HG02884 (cell line): ENCODE data around the gene NAB1.
A peak's percentile ranks its signal among the peaks of the same experiment; 100 is the strongest.
"Not testable (repeated sequence)": the region's sequence is repeated elsewhere in the genome, so short reads cannot be mapped to it uniquely, and the experiment has no call there.

Experiments
- ATAC-seq: cut with Tn5 transposase; IDR thresholded peaks from one replicate; pipeline ENCODE4 v1.9.1; 2021; ENCODE audit warnings: mild to moderate bottlenecking, moderate library complexity; ENCODE audit not compliant: unreplicated experiment

Gene NAB1

GRCh38 chr2:190649035-190649797 lies at the start of gene NAB1:
Gene NAB1 (plus strand): TSS chr2:190649083. CDS start chr2:190659177, 10,094 bp downstream.
- ATAC-seq: peak; percentile 38

GRCh38 chr2:190599546-190600220 lies 49.2 kb upstream of the NAB1 start:
- ATAC-seq: no peak

- ATAC-seq: no peak
These were observed 48.4 kb upstream of the NAB1 start for GRCh38 chr2:190600293-190601103.

- no peak for ATAC-seq
These were observed 45.5 kb upstream of the NAB1 start for GRCh38 chr2:190603374-190603773.

GRCh38 chr2:190607014-190607597 lies 41.8 kb upstream of the NAB1 start:
- ATAC-seq: peak; percentile 72

- ATAC-seq: no peak
These were observed 41.1 kb upstream of the NAB1 start for GRCh38 chr2:190607657-190608357.

GRCh38 chr2:190608863-190609262 lies 40.0 kb upstream of the NAB1 start:
- ATAC-seq: not testable (repeated sequence)

- not testable (repeated sequence) for ATAC-seq
These were observed 39.5 kb upstream of the NAB1 start for GRCh38 chr2:190609397-190609796.

- ATAC-seq: not testable (repeated sequence)
These were observed 38.4 kb upstream of the NAB1 start for GRCh38 chr2:190610528-190610927.

GRCh38 chr2:190615555-190616200 lies 33.2 kb upstream of the NAB1 start:
- no peak for ATAC-seq

- no peak for ATAC-seq
These were observed 30.9 kb upstream of the NAB1 start for GRCh38 chr2:190618030-190618429.

GRCh38 chr2:190625691-190626090 lies 23.2 kb upstream of the NAB1 start:
- ATAC-seq: no peak

GRCh38 chr2:190626641-190627210 lies 22.2 kb upstream of the NAB1 start:
- ATAC-seq: no peak

GRCh38 chr2:190627448-190628412 lies 21.2 kb upstream of the NAB1 start:
- peak; percentile 79 for ATAC-seq

GRCh38 chr2:190628591-190629319 lies 20.1 kb upstream of the NAB1 start:
- ATAC-seq: no peak

GRCh38 chr2:190634381-190634780 lies 14.5 kb upstream of the NAB1 start:
- no peak for ATAC-seq

GRCh38 chr2:190635781-190636180 lies 13.1 kb upstream of the NAB1 start:
- ATAC-seq: no peak

GRCh38 chr2:190636361-190636760 lies 12.5 kb upstream of the NAB1 start:
- ATAC-seq: no peak
